HEK293T (cell line): Measurements from ENCODE around the gene DLG2.

Source experiments
- CTCF ChIA-PET: fragments of 350-600 bp; formaldehyde crosslinking; extraction: SDS; loops from one replicate; lab custom pipeline; 2021; ENCODE audit warnings: antibody characterized with exemption, inconsistent platforms; lab: Yijun Ruan, JAX
- POLR2A ChIA-PET: fragments of 350-600 bp; formaldehyde crosslinking; extraction: SDS; loops from one replicate; lab custom pipeline; 2020; ENCODE audit warnings: antibody characterized with exemption, inconsistent platforms; lab: Yijun Ruan, JAX
- DNase-seq: peaks from one replicate; pipeline ENCODE4 v3.0.0; 2012; ENCODE audit warnings: mixed read lengths; ENCODE audit errors: extremely low spot score
- ARNT ChIP-seq: fragments of 450-650 bp; IDR thresholded peaks from 2 replicates; pipeline ENCODE4 v1.6.1; 2017; ENCODE audit warnings: mild to moderate bottlenecking
- BHLHE40 ChIP-seq: fragments of 450-650 bp; IDR thresholded peaks from 2 replicates; pipeline ENCODE4 v1.6.1; 2016; ENCODE audit warnings: mild to moderate bottlenecking, moderate library complexity, borderline replicate concordance
- CTBP1 ChIP-seq: fragments of 450-650 bp; IDR thresholded peaks from 2 replicates; pipeline ENCODE4 v1.6.1; 2016; ENCODE audit warnings: borderline replicate concordance
- ELF4 ChIP-seq: fragments of 450-650 bp; IDR thresholded peaks from 2 replicates; pipeline ENCODE4 v1.6.1; 2017; ENCODE audit warnings: antibody characterized with exemption
- FOXA1 ChIP-seq: fragments of 450-650 bp; IDR thresholded peaks from 2 replicates; pipeline ENCODE4 v1.6.1; 2016; ENCODE audit warnings: mild to moderate bottlenecking
- FOXK2 ChIP-seq: fragments of 450-650 bp; IDR thresholded peaks from 2 replicates; pipeline ENCODE4 v1.6.1; 2016; ENCODE audit warnings: mild to moderate bottlenecking
- FOXM1 ChIP-seq: fragments of 450-650 bp; IDR thresholded peaks from 2 replicates; pipeline ENCODE4 v1.6.1; 2017; ENCODE audit warnings: mild to moderate bottlenecking, borderline replicate concordance
- HDGF ChIP-seq: fragments of 450-650 bp; IDR thresholded peaks from 2 replicates; pipeline ENCODE4 v1.6.1; 2017; ENCODE audit warnings: antibody characterized with exemption, borderline replicate concordance
- L3MBTL2 ChIP-seq: fragments of 450-650 bp; conservative IDR thresholded peaks from 2 replicates; pipeline ENCODE4 v1.6.1; 2016; ENCODE audit warnings: mild to moderate bottlenecking
- LEF1 ChIP-seq: fragments of 450-650 bp; IDR thresholded peaks from 2 replicates; pipeline ENCODE4 v1.6.1; 2017; ENCODE audit warnings: mild to moderate bottlenecking, borderline replicate concordance
- NFRKB ChIP-seq: fragments of 450-650 bp; IDR thresholded peaks from 2 replicates; pipeline ENCODE4 v1.6.1; 2016; ENCODE audit warnings: mild to moderate bottlenecking, moderate library complexity
- SP1 ChIP-seq: fragments of 450-650 bp; IDR thresholded peaks from 2 replicates; pipeline ENCODE4 v1.6.1; 2017
- SUZ12 ChIP-seq: fragments of 450-650 bp; IDR thresholded peaks from 2 replicates; pipeline ENCODE4 v1.6.1; 2016; ENCODE audit warnings: mild to moderate bottlenecking
- TARDBP ChIP-seq: fragments of 450-650 bp; IDR thresholded peaks from 2 replicates; pipeline ENCODE4 v1.6.1; 2016
- ZNF384 ChIP-seq: fragments of 450-650 bp; IDR thresholded peaks from 2 replicates; pipeline ENCODE4 v1.6.1; 2016
- TF ChIP-seq, protein P1 (sequence below): fragments of 450-650 bp; IDR thresholded peaks from 2 replicates; pipeline ENCODE4 v1.6.1; 2016

Gene DLG2

DNA sequence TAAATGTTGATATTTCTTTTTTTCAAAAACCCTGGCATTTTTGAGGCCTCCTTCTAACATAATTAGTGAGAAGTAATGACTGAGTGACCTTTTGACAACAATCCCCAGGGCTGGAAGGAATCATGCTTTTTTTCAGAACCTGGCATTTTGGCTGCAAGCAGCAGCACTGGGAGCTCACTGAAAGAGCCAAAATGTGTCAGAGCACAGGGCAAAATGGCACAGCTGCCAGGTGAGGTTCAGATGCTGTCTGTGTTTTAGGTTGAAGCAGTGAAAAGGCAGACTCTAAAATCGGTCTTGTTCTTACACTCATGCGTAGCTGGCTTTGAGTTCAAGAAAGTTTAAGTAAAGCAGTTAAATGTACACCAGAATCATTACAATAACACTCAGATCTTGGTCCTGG is 1063.8 kb downstream of the DLG2 start:
- TF ChIP-seq, protein P1, sequence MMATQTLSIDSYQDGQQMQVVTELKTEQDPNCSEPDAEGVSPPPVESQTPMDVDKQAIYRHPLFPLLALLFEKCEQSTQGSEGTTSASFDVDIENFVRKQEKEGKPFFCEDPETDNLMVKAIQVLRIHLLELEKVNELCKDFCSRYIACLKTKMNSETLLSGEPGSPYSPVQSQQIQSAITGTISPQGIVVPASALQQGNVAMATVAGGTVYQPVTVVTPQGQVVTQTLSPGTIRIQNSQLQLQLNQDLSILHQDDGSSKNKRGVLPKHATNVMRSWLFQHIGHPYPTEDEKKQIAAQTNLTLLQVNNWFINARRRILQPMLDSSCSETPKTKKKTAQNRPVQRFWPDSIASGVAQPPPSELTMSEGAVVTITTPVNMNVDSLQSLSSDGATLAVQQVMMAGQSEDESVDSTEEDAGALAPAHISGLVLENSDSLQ = no peak
- TF ChIP-seq CTBP1 = no peak
- no peak for TF ChIP-seq BHLHE40
- no peak for TF ChIP-seq LEF1
- no peak for TF ChIP-seq SUZ12
- TF ChIP-seq FOXA1 = no peak
- TF ChIP-seq FOXK2 = no peak
- TF ChIP-seq ELF4 = no peak
- no peak for TF ChIP-seq ARNT
- TF ChIP-seq L3MBTL2 = no peak
- TF ChIP-seq HDGF = no peak
- no peak for TF ChIP-seq FOXM1
- no peak for TF ChIP-seq SP1
- no peak for TF ChIP-seq NFRKB
- no peak for TF ChIP-seq ZNF384
- TF ChIP-seq TARDBP = no peak
- ChIA-PET POLR2A (no interaction called here), CTCF (no interaction called here)
- no peak for DNase-seq

DNA sequence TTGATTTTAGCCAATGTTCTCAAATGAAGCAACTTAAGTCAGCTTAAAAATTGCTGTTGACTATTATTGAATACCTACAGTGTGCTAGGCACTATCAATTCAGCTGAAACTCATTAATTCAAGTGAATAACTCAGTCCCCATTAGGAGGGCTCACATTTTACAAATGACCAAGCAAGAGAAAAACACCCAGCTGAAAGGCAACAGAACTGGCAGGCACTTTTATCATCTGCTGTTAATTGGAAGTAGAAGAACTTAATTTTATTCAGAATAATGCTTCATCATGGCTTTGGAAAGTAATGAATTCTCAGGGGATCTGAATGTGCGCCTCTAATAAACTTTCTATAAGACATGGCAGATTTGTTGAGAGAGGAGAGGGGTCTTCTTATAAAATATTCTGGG is 1066.9 kb downstream of the DLG2 start:
- TF ChIP-seq SP1 (no peak), TARDBP (no peak), SUZ12 (no peak), LEF1 (no peak), ZNF384 (no peak), FOXA1 (no peak), FOXK2 (no peak), BHLHE40 (no peak), FOXM1 (no peak), ARNT (no peak), HDGF (no peak), ELF4 (no peak), NFRKB (no peak), CTBP1 (no peak), L3MBTL2 (no peak)
- TF ChIP-seq, protein P1 = no peak
- ChIA-PET POLR2A (no interaction called here), CTCF (no interaction called here)
- DNase-seq = no peak

DNA sequence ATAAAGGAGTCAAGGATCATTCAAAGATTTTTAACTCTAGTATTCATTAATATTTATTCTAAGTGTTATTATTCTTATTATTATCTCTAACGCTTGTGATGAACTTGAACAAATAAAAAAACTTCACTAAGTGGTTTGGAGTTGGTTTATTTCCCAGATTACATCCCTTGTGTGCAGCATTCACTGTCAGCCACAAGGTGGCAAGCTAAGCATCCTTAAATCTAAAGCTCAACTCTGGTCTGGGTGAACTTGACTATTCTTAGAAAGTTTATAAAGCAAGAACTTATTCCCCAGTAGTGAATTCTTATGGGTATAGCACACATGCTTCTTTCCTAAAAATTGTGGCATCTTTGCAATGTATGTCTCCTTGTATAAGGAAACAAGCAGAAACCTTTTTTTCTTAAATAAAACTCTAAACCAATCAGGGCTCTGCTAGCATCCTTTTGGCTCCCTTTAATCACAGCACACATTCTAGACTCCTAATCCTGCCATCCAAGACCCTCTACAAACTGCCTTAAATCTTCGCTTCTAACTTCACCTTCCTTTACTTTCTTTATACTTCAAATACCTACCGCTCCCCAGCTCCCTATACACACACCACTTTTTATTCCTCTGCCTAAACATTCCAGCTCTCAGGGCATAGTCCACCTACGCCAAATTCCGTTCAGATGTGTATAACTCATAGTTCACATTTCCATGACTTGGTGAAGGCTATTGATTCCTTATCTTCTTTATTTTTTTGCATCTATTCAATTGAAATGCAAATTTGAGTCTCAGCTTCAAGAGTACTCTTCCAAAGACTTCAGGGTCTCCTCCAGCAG is 1068.8 kb downstream of the DLG2 start:
- peak; percentile 22 for DNase-seq
- CTCF ChIA-PET = interaction anchor here (0.6 to 2.0 kb wide), 7 partner anchors 8 to 1032 kb away, joined by 3 to 6 read pairs (median 3); no protein-coding TSS in a partner anchor
- no peak for TF ChIP-seq FOXA1
- TF ChIP-seq BHLHE40 = no peak
- TF ChIP-seq, protein P1 = no peak
- no peak for TF ChIP-seq FOXM1
- no peak for TF ChIP-seq SP1
- TF ChIP-seq SUZ12 = no peak
- TF ChIP-seq CTBP1 = no peak
- no peak for TF ChIP-seq NFRKB
- no peak for TF ChIP-seq TARDBP
- no peak for TF ChIP-seq FOXK2
- no peak for TF ChIP-seq ARNT
- TF ChIP-seq ZNF384 = no peak
- no peak for TF ChIP-seq HDGF
- no peak for TF ChIP-seq LEF1
- no peak for TF ChIP-seq ELF4
- no peak for TF ChIP-seq L3MBTL2
- POLR2A ChIA-PET = no interaction called here

DNA sequence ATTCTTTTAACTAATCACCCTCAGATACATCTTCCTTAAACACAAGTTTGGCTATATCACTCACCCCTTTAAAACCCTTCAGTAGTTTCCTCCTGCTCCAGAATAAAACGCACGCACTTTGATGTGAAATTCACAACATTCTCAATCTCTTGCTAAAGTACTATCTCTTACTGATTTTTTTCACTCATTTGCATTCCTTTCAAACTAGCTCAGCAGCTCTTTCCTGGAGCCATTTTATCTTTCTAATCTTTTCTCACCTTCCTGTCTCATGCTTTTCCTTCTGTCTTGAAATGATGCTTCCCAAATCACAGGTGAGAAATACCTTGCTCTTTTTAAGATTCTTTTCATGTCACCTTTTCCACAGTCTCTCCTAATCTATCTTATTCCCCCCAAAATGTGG is 1074.4 kb downstream of the DLG2 start:
- DNase-seq = no peak
- CTCF ChIA-PET = no interaction called here
- TF ChIP-seq ELF4 (no peak), TARDBP (no peak), SP1 (no peak), LEF1 (no peak), ARNT (no peak), NFRKB (no peak), HDGF (no peak), L3MBTL2 (no peak), ZNF384 (no peak), SUZ12 (no peak), FOXK2 (no peak), FOXA1 (no peak)
- TF ChIP-seq, protein P1 = no peak
- POLR2A ChIA-PET = no interaction called here

DNA sequence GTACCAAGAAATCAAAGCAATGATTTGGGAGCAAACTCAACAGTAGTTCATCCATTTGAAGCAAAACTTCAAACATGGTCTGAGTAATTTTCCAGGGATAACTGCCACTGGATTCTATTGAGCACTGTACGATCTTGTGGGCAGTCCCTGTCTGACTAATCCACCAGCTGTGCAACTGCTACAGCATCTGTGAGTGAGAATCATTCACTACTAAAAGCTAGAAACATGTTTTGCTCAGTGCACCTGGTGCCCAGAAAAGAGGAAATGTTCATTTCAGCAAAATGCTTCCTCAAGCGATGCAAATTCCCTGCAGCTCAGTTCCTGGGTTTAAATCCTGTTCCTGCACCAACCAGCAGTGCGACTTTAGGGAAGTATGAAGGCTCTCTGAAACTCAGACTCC is 1077.9 kb downstream of the DLG2 start:
- CTCF ChIA-PET = interaction anchor here (1.0 kb wide), 1 partner anchor 9 kb away, joined by 3 read pairs; no protein-coding TSS in a partner anchor
- DNase-seq = no peak
- POLR2A ChIA-PET = no interaction called here
- TF ChIP-seq ZNF384 (no peak), ELF4 (no peak), TARDBP (no peak), BHLHE40 (no peak), ARNT (no peak), CTBP1 (no peak), L3MBTL2 (no peak), FOXK2 (no peak), HDGF (no peak), LEF1 (no peak), FOXA1 (no peak), FOXM1 (no peak), SP1 (no peak), NFRKB (no peak), SUZ12 (no peak)
- TF ChIP-seq, protein P1 = no peak
